Left cardiac atrium (tissue), 4 donors: ENCODE measurements around the gene KCNS1. TPM values are rescaled to one million over a fixed set of nuclear protein-coding genes. Genes with fewer than 3 reads are reported as not detected.

ENCODE experiments used
- ATAC-seq, 2 donors: fragments of 200-7000 bp; cut with Tn5 transposase; one replicate each; pipeline ENCODE4 v1.9.1; 2020; ENCODE audit warnings: mild to moderate bottlenecking in 2 of 2, moderate library complexity in 2 of 2
- DNase-seq: peaks from one replicate; pipeline ENCODE4 v3.0.0-alpha.2; 2020
- intact Hi-C, 2 donors: fragments of 100-400 bp; cut with DNase I; formaldehyde crosslinking; loops; one replicate each; pipeline versions ENCODE4 v1.14.1 to v1.15.1; 2022 to 2023
- total RNA-seq, 2 donors: library from RNA; stranded (reverse); fragmentation: NEBNext Ultra II Directional; extraction: Animal tissue kit (Norgen Biotek cat#: 25700); gene quantifications; one replicate each; pipeline ENCODE4 v1.2.1, GENCODE V29; 2021
- donor health status: DM: no; HTN: yes; CAD: no.
- donor health status: DM: no; HTN: yes; CAD: no; lungs with severe emphysema.
- donor health status: DM: yes; HTN: yes; CAD: no.
- donor health status: Dilated cardiomyopathy.

Gene KCNS1
- total RNA-seq, 2 donors from 2014 or later, result 0.21 TPM

GRCh38 chr20:45058168-45058850, 42.6 kb downstream of the KCNS1 start:
- intact Hi-C loops, result no loop called here
- no peak for ATAC-seq
- no peak for DNase-seq

GRCh38 chr20:45056473-45057173, 44.3 kb downstream of the KCNS1 start:
- intact Hi-C loops, result no loop called here
- no peak for DNase-seq
- ATAC-seq, result no peak

GRCh38 chr20:45055056-45055455, 45.9 kb downstream of the KCNS1 start:
- intact Hi-C loops, result no loop called here
- DNase-seq (no peak), ATAC-seq (no peak)

- DNase-seq (no peak), ATAC-seq (no peak)
- intact Hi-C loops, result loop anchor here in 1 of 2 donors (5.0 kb wide), 1 partner anchor 39 kb away; no protein-coding TSS in a partner anchor
Observed at GRCh38 chr20:45053430-45054351, 47.2 kb downstream of the KCNS1 start.

GRCh38 chr20:45052698-45053429, 48.1 kb downstream of the KCNS1 start:
- intact Hi-C loops, result loop anchor here in 1 of 2 donors (5.0 kb wide), 1 partner anchor 39 kb away; no protein-coding TSS in a partner anchor
- no peak for DNase-seq
- peak in 1 of 2 donors; percentile 51 for ATAC-seq

- no peak for ATAC-seq
- intact Hi-C loops, result loop anchor here in 1 of 2 donors (5.0 kb wide), 1 partner anchor 41 kb away; no protein-coding TSS in a partner anchor
- no peak for DNase-seq
Observed at GRCh38 chr20:45051204-45052060, 49.5 kb downstream of the KCNS1 start.

GRCh38 chr20:45049904-45050471, 50.9 kb downstream of the KCNS1 start:
- DNase-seq (no peak), ATAC-seq (no peak)
- intact Hi-C loops, result loop anchor here in 1 of 2 donors (5.0 kb wide), 1 partner anchor 42 kb away; no protein-coding TSS in a partner anchor

GRCh38 chr20:45049438-45049837, 51.5 kb downstream of the KCNS1 start:
- ATAC-seq (no peak), DNase-seq (no peak)
- intact Hi-C loops, result no loop called here

GRCh38 chr20:45047581-45048119, 53.3 kb downstream of the KCNS1 start:
- DNase-seq (no peak), ATAC-seq (no peak)
- intact Hi-C loops, result no loop called here

- intact Hi-C loops, result loop anchor here in 1 of 2 donors (5.0 kb wide), 1 partner anchor 53 kb away; no protein-coding TSS in a partner anchor
- ATAC-seq (no peak), DNase-seq (no peak)
Observed at GRCh38 chr20:45044601-45045000, 56.3 kb downstream of the KCNS1 start.

- no peak for DNase-seq
- peak; percentile 77 to 84 for ATAC-seq
- intact Hi-C loops, result loop anchor here in 1 of 2 donors (5.0 kb wide), 1 partner anchor 53 kb away; no protein-coding TSS in a partner anchor
Observed at GRCh38 chr20:45044084-45044573, 56.8 kb downstream of the KCNS1 start.

GRCh38 chr20:45042978-45043377, 57.9 kb downstream of the KCNS1 start:
- intact Hi-C loops, result loop anchor here in 1 of 2 donors (5.0 kb wide), 1 partner anchor 54 kb away; no protein-coding TSS in a partner anchor
- DNase-seq (no peak), ATAC-seq (no peak)

Other genes starting within 250 kb of the KCNS1 start
- gene YWHAB, start 215.4 kb downstream of the KCNS1 start, total RNA-seq, result 100 to 1,000 TPM; 109 to 140 TPM
- 1 to 10 TPM; 5.6 to 6.3 TPM for gene PABPC1L, start 191.1 kb downstream of the KCNS1 start, total RNA-seq
- 10 to 100 TPM; 10.5 to 10.9 TPM for gene TOMM34, start 140.7 kb downstream of the KCNS1 start, total RNA-seq
- 10 to 100 TPM; 16.0 to 16.4 TPM for gene STK4, start 134.6 kb downstream of the KCNS1 start, total RNA-seq
- not detected for gene WFDC5, start 14.0 kb upstream of the KCNS1 start, total RNA-seq
- not detected for gene WFDC12, start 23.3 kb upstream of the KCNS1 start, total RNA-seq
- 1 to 10 TPM in 1 of 2 donors, not detected in 1; 1.4 TPM for gene PI3, start 73.8 kb upstream of the KCNS1 start, total RNA-seq
- not detected for gene SEMG1, start 105.9 kb upstream of the KCNS1 start, total RNA-seq
- gene SEMG2, start 120.2 kb upstream of the KCNS1 start, total RNA-seq, result not detected
- gene SLPI, start 153.4 kb upstream of the KCNS1 start, total RNA-seq, result 10 to 100 TPM; 44.2 to 86.7 TPM
- gene RBPJL, start 205.7 kb upstream of the KCNS1 start, total RNA-seq, result not detected
- not detected for gene MATN4, start 207.2 kb upstream of the KCNS1 start, total RNA-seq
- 100 to 1,000 TPM in 1 of 2 donors, 10 to 100 TPM in 1; 51.4 to 152 TPM for gene SDC4, start 247.3 kb upstream of the KCNS1 start, total RNA-seq